Measurements from ENCODE around the gene RGS14.

The RGS14 gene

GRCh38 chr5:177382423-177383029, 24.8 kb downstream of the RGS14 start:
- no peak for DNase-seq (ENCODE audit: low read depth)

- DNase-seq (ENCODE audit: low read depth): no peak
These were observed 25.5 kb downstream of the RGS14 start for GRCh38 chr5:177383181-177383580.

GRCh38 chr5:177384134-177384533, 26.4 kb downstream of the RGS14 start, which contains the start of gene SLC34A1:
Gene SLC34A1 (plus strand): TSS chr5:177384434. CDS start chr5:177385742, 1,308 bp downstream.
- no peak for DNase-seq (ENCODE audit: low read depth)

GRCh38 chr5:177385720-177386119, 28.0 kb downstream of the RGS14 start:
- DNase-seq (ENCODE audit: low read depth): no peak

- no peak for DNase-seq (ENCODE audit: low read depth)
These were observed 28.8 kb downstream of the RGS14 start for GRCh38 chr5:177386542-177386941.

- no peak for DNase-seq (ENCODE audit: low read depth)
These were observed 29.7 kb downstream of the RGS14 start for GRCh38 chr5:177387405-177387804.

- no peak for DNase-seq (ENCODE audit: low read depth)
These were observed 30.9 kb downstream of the RGS14 start for GRCh38 chr5:177388521-177389052.

GRCh38 chr5:177389241-177390169, 31.8 kb downstream of the RGS14 start:
- no peak for DNase-seq (ENCODE audit: low read depth)

GRCh38 chr5:177390363-177391300, 32.9 kb downstream of the RGS14 start:
- peak; percentile 64 for DNase-seq (ENCODE audit: low read depth)

GRCh38 chr5:177392765-177393164, 35.0 kb downstream of the RGS14 start:
- no peak for DNase-seq (ENCODE audit: low read depth)

GRCh38 chr5:177393206-177393765, 35.6 kb downstream of the RGS14 start:
- no peak for DNase-seq (ENCODE audit: low read depth)

- no peak for DNase-seq (ENCODE audit: low read depth)
These were observed 36.3 kb downstream of the RGS14 start for GRCh38 chr5:177393990-177394389.

GRCh38 chr5:177396078-177396477, 38.4 kb downstream of the RGS14 start:
- no peak for DNase-seq (ENCODE audit: low read depth)

- no peak for DNase-seq (ENCODE audit: low read depth)
These were observed 39.1 kb downstream of the RGS14 start for GRCh38 chr5:177396807-177397206.

- DNase-seq (ENCODE audit: low read depth): no peak
These were observed 40.2 kb downstream of the RGS14 start for GRCh38 chr5:177397875-177398390.

- no peak for DNase-seq (ENCODE audit: low read depth)
These were observed 42.5 kb downstream of the RGS14 start, which contains the start of gene PFN3 for GRCh38 chr5:177399997-177400868. Gene PFN3 (minus strand): TSS chr5:177400661. CDS start chr5:177400576, 85 bp downstream.

- no peak for DNase-seq (ENCODE audit: low read depth)
These were observed 44.7 kb downstream of the RGS14 start for GRCh38 chr5:177402271-177403043.

GRCh38 chr5:177403102-177403791, 45.5 kb downstream of the RGS14 start:
- DNase-seq (ENCODE audit: low read depth): no peak
